CD14-positive monocyte (primary cell): Measurements from ENCODE around the gene GRIN2C. TPM values are rescaled to one million over a fixed set of nuclear protein-coding genes. Genes with fewer than 3 reads are reported as not detected.
"Not testable (repeated sequence)": the region's sequence is repeated elsewhere in the genome, so short reads cannot be mapped to it uniquely, and the experiment has no call there.

Source experiments
- DNase-seq, 3 donors: peaks; one replicate each; pipeline ENCODE4 v3.0.0-alpha.2; 2011 to 2022
- H2AFZ ChIP-seq: 2 replicates; pipeline ENCODE4 v1.6.0; 2012; ENCODE audit warnings: mild to moderate bottlenecking, low read depth, low read length, inconsistent platforms; ENCODE audit not compliant: insufficient read depth, poor library complexity, severe bottlenecking
- H3K27ac ChIP-seq, 2 donors: 1 replicate in 1 of 2; 2 replicates in 1 of 2; pipeline ENCODE4 v1.5.1; 2012 to 2013; ENCODE audit warnings: low read length in 2 of 2, control low read depth in 1 of 2, inconsistent platforms in 1 of 2, low read depth in 1 of 2, mild to moderate bottlenecking in 1 of 2
- H3K27me3 ChIP-seq, 2 donors: one replicate each; pipeline versions ENCODE4 v1.6.0 to v1.6.1; 2011 to 2013; ENCODE audit warnings: low read length in 2 of 2; ENCODE audit not compliant: control insufficient read depth in 2 of 2, insufficient read depth in 2 of 2
- H3K36me3 ChIP-seq, 2 donors: replicated peaks in 1 of 2; 1 replicate in 1 of 2; 2 replicates in 1 of 2; pipeline versions ENCODE4 v1.5.1 to v1.6.1; 2012 to 2013; ENCODE audit warnings: low read length in 2 of 2, control low read depth in 1 of 2, inconsistent platforms in 1 of 2, mild to moderate bottlenecking in 1 of 2; ENCODE audit not compliant: insufficient read depth in 2 of 2, control insufficient read depth in 1 of 2
- H3K4me1 ChIP-seq, 2 donors: 1 replicate in 1 of 2; 2 replicates in 1 of 2; pipeline versions ENCODE4 v1.5.1 to v1.6.1; 2012 to 2013; ENCODE audit warnings: low read length in 2 of 2, control low read depth in 1 of 2, inconsistent platforms in 1 of 2, mild to moderate bottlenecking in 1 of 2, moderate library complexity in 1 of 2; ENCODE audit not compliant: insufficient read depth in 2 of 2, control insufficient read depth in 1 of 2
- H3K4me2 ChIP-seq: replicated peaks from 2 replicates; pipeline ENCODE3; 2012; ENCODE audit warnings: low read length, moderate library complexity, mild to moderate bottlenecking; ENCODE audit not compliant: poor library complexity, severe bottlenecking; ENCODE audit errors: extremely low read depth
- H3K4me3 ChIP-seq, 3 experiments: fragments of 200-600 bp in 1 of 3; sonication (generic) in 1 of 3; replicated peaks in 1 of 3; 1 replicate in 2 of 3; 2 replicates in 1 of 3; pipeline ENCODE4 v1.5.1; 2011 to 2013; ENCODE audit warnings: low read length in 3 of 3, mild to moderate bottlenecking in 3 of 3, control low read depth in 2 of 3, low read depth in 2 of 3, inconsistent platforms in 1 of 3, moderate library complexity in 1 of 3
- H3K79me2 ChIP-seq: 2 replicates; pipeline ENCODE4 v1.6.0; 2012; ENCODE audit warnings: mild to moderate bottlenecking, control low read depth, inconsistent platforms, low read length, moderate library complexity; ENCODE audit not compliant: insufficient read depth
- H3K9ac ChIP-seq: 2 replicates; pipeline ENCODE4 v1.6.0; 2017; ENCODE audit warnings: low read length, mild to moderate bottlenecking; ENCODE audit not compliant: insufficient read depth, poor library complexity, severe bottlenecking
- H3K9me3 ChIP-seq, 2 donors: replicated peaks in 1 of 2; 1 replicate in 1 of 2; 2 replicates in 1 of 2; pipeline versions ENCODE4 v1.5.1 to v1.6.1; 2012 to 2013; ENCODE audit warnings: low read length in 2 of 2, control low read depth in 1 of 2; ENCODE audit not compliant: control insufficient read depth in 1 of 2, insufficient read depth in 1 of 2
- H4K20me1 ChIP-seq: 2 replicates; pipeline ENCODE4 v1.6.0; 2012; ENCODE audit warnings: mild to moderate bottlenecking, low read length, control low read depth, moderate library complexity; ENCODE audit not compliant: insufficient read depth
- H3K27ac Mint-ChIP-seq, 7 donors: one replicate each; pipeline ENCODE4 v1.8.0; 2020; ENCODE audit warnings: mild to moderate bottlenecking in 7 of 7, mixed read lengths in 7 of 7, moderate library complexity in 6 of 7, inconsistent platforms in 2 of 7
- H3K27me3 Mint-ChIP-seq, 3 donors: one replicate each; pipeline ENCODE4 v1.8.0; 2021 to 2022; ENCODE audit warnings: low read depth in 3 of 3, mild to moderate bottlenecking in 3 of 3, mixed read lengths in 3 of 3, moderate library complexity in 3 of 3, inconsistent platforms in 1 of 3
- H3K36me3 Mint-ChIP-seq, 2 donors: one replicate each; pipeline ENCODE4 v1.8.0; 2020; ENCODE audit warnings: mixed read lengths in 2 of 2, inconsistent platforms in 1 of 2, mild to moderate bottlenecking in 1 of 2
- H3K4me1 Mint-ChIP-seq: one replicate; pipeline ENCODE4 v1.8.0; 2020; ENCODE audit warnings: mild to moderate bottlenecking, mixed read lengths
- H3K4me3 Mint-ChIP-seq, 2 donors: one replicate each; pipeline ENCODE4 v1.8.0; 2020; ENCODE audit warnings: mild to moderate bottlenecking in 2 of 2, mixed read lengths in 2 of 2, moderate library complexity in 1 of 2
- H3K9me3 Mint-ChIP-seq, 7 donors: one replicate each; pipeline ENCODE4 v1.8.0; 2020 to 2022; ENCODE audit warnings: mixed read lengths in 7 of 7, mild to moderate bottlenecking in 6 of 7, moderate library complexity in 6 of 7, inconsistent platforms in 2 of 7
- CTCF ChIP-seq: fragments of 200-600 bp; IDR thresholded peaks from one replicate; pipeline ENCODE4 v1.8.0; 2022; ENCODE audit warnings: antibody characterized with exemption, mild to moderate bottlenecking
- WGBS: methylation state at CpG from one replicate; pipeline ENCODE4 v1.1.5; 2013; ENCODE audit warnings: missing lambda C conversion rate; ENCODE audit not compliant: insufficient coverage; 5-methylcytosine and 5-hydroxymethylcytosine counted together
- intact Hi-C, 2 donors: fragments of 100-400 bp; cut with micrococcal nuclease; formaldehyde crosslinking; loops; one replicate each; pipeline versions ENCODE4 v1.15.0 to v1.15.1; 2023
- polyA minus RNA-seq: library from RNA; depleted of rRNA, polyadenylated mRNA; stranded (reverse); fragments of >200 nt; gene quantifications from 2 replicates; pipeline ENCODE4 v1.2.3, GENCODE V29; 2012
- polyA plus RNA-seq, 3 donors: library from polyadenylated mRNA; depleted of rRNA in 1 of 3; unstranded in 2 of 3; stranded (reverse) in 1 of 3; fragments of 300-500 nt in 2 of 3; fragments of >200 nt in 1 of 3; fragmentation: Illumina TruSeq in 2 of 3; gene quantifications; 1 replicate in 2 of 3; 2 replicates in 1 of 3; pipeline ENCODE4 v1.2.3, GENCODE V29; 2012 to 2021
- total RNA-seq, 12 experiments: library from RNA in 1 of 12; stranded (reverse) in 1 of 12; fragments of 120-200 nt in 1 of 12; gene quantifications; one replicate each; pipeline ENCODE4 v1.2.4 and lab custom pipeline; 2013 to 2026; ENCODE audit warnings: mixed read lengths in 6 of 12, inconsistent platforms in 1 of 12

The GRIN2C gene
- total RNA-seq (2013): 0.08 TPM
- polyA plus RNA-seq: under 1 TPM in 1 of 3 donors, not detected in 2; 0.04 TPM
- 0.14 and 0.72 TPM in 2 replicates for polyA minus RNA-seq
- total RNA-seq (lab: John Stamatoyannopoulos, UW): 0 to 0.81 (median 0.25) reads per million in 11 experiments

GRCh38 chr17:74859459-74860228 is at the start of gene GRIN2C:
GRIN2C (minus strand) TSS chr17:74859885; CDS start chr17:74855092, 4,793 bp downstream.
- H3K4me1 ChIP-seq: peaks cover 23 to 31% of the 10 kb centered on the region in 2 donors
- no peak within 1 kb of the TSS for H3K9ac ChIP-seq
- peaks cover 0 to 10% of the 10 kb centered on the region in 2 donors for H3K9me3 ChIP-seq
- 2% methylated on average over 52 of the region's 72 CpGs for WGBS
- Mint-ChIP-seq H3K27ac (peak within 1 kb of the TSS in 2 of 7 donors; percentile 37 to 57), H3K9me3 (peaks cover 0 to 27% (median 8%) of the 10 kb centered on the region in 7 donors), H3K4me1 (peaks cover 25% of the 10 kb centered on the region), H3K36me3 (peaks cover 9 to 17% of the 10 kb centered on the region in 2 donors), H3K4me3 (peak within 1 kb of the TSS; percentile 58 to 84), H3K27me3 (peaks cover 71 to 86% (median 84%) of the 10 kb centered on the region in 3 donors)
- H2AFZ ChIP-seq: no peak within 1 kb of the TSS
- H3K27ac ChIP-seq: no peak within 1 kb of the TSS
- no peaks in the 10 kb centered on the region for H3K79me2 ChIP-seq
- H3K4me3 ChIP-seq: peak within 1 kb of the TSS in 1 of 3 experiments; percentile 40
- DNase-seq: peak in 2 of 3 donors; percentile 30 to 40
- intact Hi-C loops: loop anchor here (5.0 to 10.0 kb wide), 4 partner anchors 117 to 485 kb away; no protein-coding TSS in a partner anchor
- H3K4me2 ChIP-seq: peak within 1 kb of the TSS; percentile 57
- H4K20me1 ChIP-seq: no peaks in the 10 kb centered on the region
- TF ChIP-seq CTCF: peak; percentile 78
- no peaks in the 10 kb centered on the region for H3K36me3 ChIP-seq
- peaks cover 38 to 76% of the 10 kb centered on the region in 2 donors for H3K27me3 ChIP-seq

- H3K4me1 Mint-ChIP-seq, H3K4me1 ChIP-seq, H3K27me3 ChIP-seq, H3K4me3 Mint-ChIP-seq, H3K27ac Mint-ChIP-seq, H3K4me2 ChIP-seq, H3K9ac ChIP-seq, H3K4me3 ChIP-seq, H3K27ac ChIP-seq, H3K9me3 ChIP-seq, H3K36me3 ChIP-seq, H4K20me1 ChIP-seq, DNase-seq, intact Hi-C loops, H2AFZ ChIP-seq, H3K36me3 Mint-ChIP-seq, H3K79me2 ChIP-seq: not testable (repeated sequence)
- WGBS: 80% methylated on average over 4 of the region's 4 CpGs
- H3K27me3 Mint-ChIP-seq: peaks cover 13 to 26% (median 23%) of the 10 kb centered on the region in 3 donors
- peaks cover 5 to 19% (median 7%) of the 10 kb centered on the region in 7 donors for H3K9me3 Mint-ChIP-seq
Measured at GRCh38 chr17:74909097-74909496, 49.4 kb upstream of the GRIN2C start.
